Neural cell (in vitro differentiated cells): ENCODE results near the gene TAF8.

Source experiments
- CTCF ChIP-seq: fragments of 450-650 bp; IDR thresholded peaks from 2 replicates; pipeline ENCODE4 v1.5.1; 2014; ENCODE audit warnings: antibody characterized with exemption, mild to moderate bottlenecking, moderate library complexity; ENCODE audit not compliant: poor library complexity, severe bottlenecking
- POLR2AphosphoS5 ChIP-seq: IDR thresholded peaks from 2 replicates; pipeline ENCODE4 v1.6.1; 2012
- RAD21 ChIP-seq: fragments of 450-650 bp; conservative IDR thresholded peaks from 2 replicates; pipeline ENCODE4 v1.6.1; 2014; ENCODE audit warnings: antibody characterized with exemption, mild to moderate bottlenecking, moderate library complexity

- no peak for TF ChIP-seq POLR2AphosphoS5
- no peak for TF ChIP-seq CTCF
- TF ChIP-seq RAD21 = no peak
Observed at GRCh38 chr6:42026540-42026939, 23.8 kb upstream of the TAF8 start.
